Thyroid gland (tissue), 4 donors: ENCODE results near the gene CACNG4. TPM values are rescaled to one million over a fixed set of nuclear protein-coding genes. Genes with fewer than 3 reads are reported as not detected.

Source experiments
- DNase-seq, 2 donors: peaks; one replicate each; pipeline ENCODE4 v3.0.0-alpha.2; 2019
- H3K27ac ChIP-seq, 3 donors: fragments of 200-600 bp; sonication (generic); 1 replicate in 2 of 3; 2 replicates in 1 of 3; pipeline ENCODE4 v1.5.1; 2016 to 2019; ENCODE audit warnings: mild to moderate bottlenecking in 1 of 3, moderate library complexity in 1 of 3
- H3K27me3 ChIP-seq: fragments of 200-600 bp; sonication (generic); one replicate; pipeline ENCODE4 v1.5.1; 2019
- H3K36me3 ChIP-seq, 2 donors: fragments of 200-600 bp; sonication (generic); one replicate each; pipeline ENCODE4 v1.5.1; 2016 to 2019
- H3K4me1 ChIP-seq, 2 donors: fragments of 200-600 bp; sonication (generic); one replicate each; pipeline ENCODE4 v1.5.1; 2017 to 2019
- H3K4me3 ChIP-seq, 3 donors: fragments of 200-600 bp; sonication (generic); replicated peaks in 1 of 3; 1 replicate in 2 of 3; 2 replicates in 1 of 3; pipeline ENCODE4 v1.5.1; 2016; ENCODE audit warnings: mild to moderate bottlenecking in 1 of 3
- H3K9me3 ChIP-seq: fragments of 200-600 bp; sonication (generic); one replicate; pipeline ENCODE4 v1.5.1; 2017
- POLR2A ChIP-seq, 2 donors: fragments of 450-650 bp; IDR thresholded peaks; one replicate each; pipeline ENCODE4 v1.6.1; 2017; ENCODE audit warnings: antibody characterized with exemption in 2 of 2, mild to moderate bottlenecking in 2 of 2, moderate library complexity in 1 of 2
- WGBS, 2 donors: methylation state at CpG; one replicate each; pipeline ENCODE4 v1.1.5; 2017; 5-methylcytosine and 5-hydroxymethylcytosine counted together
- intact Hi-C: fragments of 100-400 bp; cut with DNase I; formaldehyde crosslinking; loops from one replicate; pipeline ENCODE4 v1.15.1; 2023
- total RNA-seq, 4 donors: library from RNA; depleted of rRNA; stranded (reverse); fragments of >200 nt; gene quantifications; one replicate each; pipeline ENCODE4 v1.2.3, GENCODE V29; 2016
- TF ChIP-seq, protein P1 (sequence below), 6 experiments: fragments of 200-600 bp in 3 of 6; fragments of 450-650 bp in 3 of 6; sonication (generic) in 3 of 6; IDR thresholded peaks; one replicate each; pipeline ENCODE4 v1.5.1; 2016 to 2019; ENCODE audit warnings: antibody characterized with exemption in 6 of 6, mild to moderate bottlenecking in 2 of 6, inconsistent platforms in 1 of 6, moderate library complexity in 1 of 6

Gene CACNG4
- total RNA-seq, 4 donors from 2014 or later, result 0.24 TPM; not detected in 3

DNA sequence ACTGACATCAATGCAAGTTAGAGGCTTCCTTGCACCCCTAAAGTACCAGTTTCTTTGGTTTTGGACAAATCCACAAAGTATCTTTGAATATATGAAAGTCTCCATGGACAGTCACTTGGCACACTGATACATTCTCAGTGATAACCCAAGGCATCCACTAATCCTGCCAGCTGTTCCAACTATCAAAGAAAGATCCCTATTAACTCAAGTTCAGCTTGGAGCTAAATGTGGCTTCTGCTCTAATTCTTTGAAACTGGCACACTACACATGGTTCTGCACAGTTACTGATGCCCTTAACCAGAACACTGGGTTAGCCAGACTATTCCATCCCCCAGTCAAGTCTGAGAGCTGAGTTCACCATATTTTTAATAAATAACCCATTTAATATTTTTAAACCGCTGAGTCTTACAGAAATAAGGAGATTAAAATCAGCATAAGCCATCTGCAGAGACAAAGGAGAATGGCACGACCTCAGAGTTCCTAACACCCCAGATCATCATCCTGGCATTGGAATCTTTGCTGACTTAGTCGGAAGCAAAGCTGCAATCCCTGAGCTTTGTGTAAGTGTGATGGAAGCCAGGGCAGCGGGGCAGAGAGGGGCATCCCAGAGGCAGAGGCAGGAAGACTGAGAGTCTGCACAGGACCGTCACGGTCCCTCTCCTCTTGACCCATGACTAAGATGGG lies 86.1 kb downstream of the CACNG4 start:
- intact Hi-C loops, result no loop called here
- DNase-seq, result no peak
- WGBS, 2 donors, result 90 to 97% methylated on average over 6 of the region's 6 CpGs
- H3K36me3 ChIP-seq, result no peaks in the 10 kb centered on the region
- no peaks in the 10 kb centered on the region for H3K27me3 ChIP-seq
- TF ChIP-seq, protein P1, sequence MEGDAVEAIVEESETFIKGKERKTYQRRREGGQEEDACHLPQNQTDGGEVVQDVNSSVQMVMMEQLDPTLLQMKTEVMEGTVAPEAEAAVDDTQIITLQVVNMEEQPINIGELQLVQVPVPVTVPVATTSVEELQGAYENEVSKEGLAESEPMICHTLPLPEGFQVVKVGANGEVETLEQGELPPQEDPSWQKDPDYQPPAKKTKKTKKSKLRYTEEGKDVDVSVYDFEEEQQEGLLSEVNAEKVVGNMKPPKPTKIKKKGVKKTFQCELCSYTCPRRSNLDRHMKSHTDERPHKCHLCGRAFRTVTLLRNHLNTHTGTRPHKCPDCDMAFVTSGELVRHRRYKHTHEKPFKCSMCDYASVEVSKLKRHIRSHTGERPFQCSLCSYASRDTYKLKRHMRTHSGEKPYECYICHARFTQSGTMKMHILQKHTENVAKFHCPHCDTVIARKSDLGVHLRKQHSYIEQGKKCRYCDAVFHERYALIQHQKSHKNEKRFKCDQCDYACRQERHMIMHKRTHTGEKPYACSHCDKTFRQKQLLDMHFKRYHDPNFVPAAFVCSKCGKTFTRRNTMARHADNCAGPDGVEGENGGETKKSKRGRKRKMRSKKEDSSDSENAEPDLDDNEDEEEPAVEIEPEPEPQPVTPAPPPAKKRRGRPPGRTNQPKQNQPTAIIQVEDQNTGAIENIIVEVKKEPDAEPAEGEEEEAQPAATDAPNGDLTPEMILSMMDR (IDR thresholded peaks at IDR 0.05), result no peak
- TF ChIP-seq POLR2A (IDR thresholded peaks at IDR 0.05), result no peak
- no peaks in the 10 kb centered on the region for H3K9me3 ChIP-seq
- H3K4me1 ChIP-seq, result no peaks in the 10 kb centered on the region
- no peak overlapping the region for H3K4me3 ChIP-seq
- H3K27ac ChIP-seq, result no peak overlapping the region

DNA sequence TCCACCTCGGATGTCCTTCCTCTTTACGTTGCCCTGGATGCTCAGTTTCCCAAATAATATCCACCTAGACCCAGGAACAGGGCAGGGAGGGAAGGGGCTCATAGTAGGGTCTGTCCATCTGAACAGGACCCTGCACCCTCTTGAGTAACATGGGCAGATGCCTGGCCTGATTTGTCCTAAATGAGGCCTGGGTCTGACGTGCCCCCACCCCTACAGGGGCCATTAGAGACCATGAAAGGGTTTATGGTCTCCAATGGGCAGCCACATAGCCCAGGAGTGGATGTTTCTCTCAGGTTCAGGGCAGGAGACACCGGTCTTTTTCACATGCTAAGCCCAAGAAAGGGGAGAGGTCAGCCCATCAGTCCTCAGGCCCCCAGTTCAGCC lies 86.6 kb downstream of the CACNG4 start:
- no peak overlapping the region for H3K4me3 ChIP-seq
- TF ChIP-seq, protein P1 (IDR thresholded peaks at IDR 0.05), result no peak
- TF ChIP-seq POLR2A (IDR thresholded peaks at IDR 0.05), result no peak
- DNase-seq, result no peak
- no peaks in the 10 kb centered on the region for H3K27me3 ChIP-seq
- 84 to 94% methylated on average over 2 of the region's 4 CpGs for WGBS, 2 donors
- intact Hi-C loops, result no loop called here
- no peak overlapping the region for H3K27ac ChIP-seq
- H3K4me1 ChIP-seq, result no peaks in the 10 kb centered on the region
- H3K9me3 ChIP-seq, result no peaks in the 10 kb centered on the region
- no peaks in the 10 kb centered on the region for H3K36me3 ChIP-seq

DNA sequence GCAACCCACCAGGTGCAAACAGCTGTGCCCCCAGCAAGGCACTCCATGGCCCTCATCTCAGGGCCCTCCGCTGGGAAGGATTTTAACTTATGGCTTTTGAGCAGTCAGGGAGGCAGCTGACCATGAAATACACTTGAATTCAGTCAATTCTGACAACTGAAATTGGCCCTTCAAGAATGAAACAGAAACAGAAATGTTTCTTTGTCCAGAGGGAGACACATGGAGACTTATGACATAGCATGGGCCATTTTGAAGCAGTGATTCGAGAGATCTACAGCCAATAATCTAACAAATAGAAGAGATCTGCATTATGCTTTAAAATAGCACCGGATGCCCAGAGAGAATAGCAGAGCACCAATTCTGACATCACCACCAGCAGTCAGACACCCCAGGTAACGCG lies 87.3 kb downstream of the CACNG4 start:
- DNase-seq, result no peak
- Histone ChIP-seq H3K9me3 (no peaks in the 10 kb centered on the region), H3K36me3 (no peaks in the 10 kb centered on the region), H3K27ac (no peak overlapping the region), H3K4me1 (no peaks in the 10 kb centered on the region), H3K27me3 (no peaks in the 10 kb centered on the region), H3K4me3 (no peak overlapping the region)
- TF ChIP-seq, protein P1 (IDR thresholded peaks at IDR 0.05), result no peak
- TF ChIP-seq POLR2A (IDR thresholded peaks at IDR 0.05), result no peak
- intact Hi-C loops, result no loop called here
- 74 to 82% methylated on average over 5 of the region's 5 CpGs for WGBS, 2 donors

DNA sequence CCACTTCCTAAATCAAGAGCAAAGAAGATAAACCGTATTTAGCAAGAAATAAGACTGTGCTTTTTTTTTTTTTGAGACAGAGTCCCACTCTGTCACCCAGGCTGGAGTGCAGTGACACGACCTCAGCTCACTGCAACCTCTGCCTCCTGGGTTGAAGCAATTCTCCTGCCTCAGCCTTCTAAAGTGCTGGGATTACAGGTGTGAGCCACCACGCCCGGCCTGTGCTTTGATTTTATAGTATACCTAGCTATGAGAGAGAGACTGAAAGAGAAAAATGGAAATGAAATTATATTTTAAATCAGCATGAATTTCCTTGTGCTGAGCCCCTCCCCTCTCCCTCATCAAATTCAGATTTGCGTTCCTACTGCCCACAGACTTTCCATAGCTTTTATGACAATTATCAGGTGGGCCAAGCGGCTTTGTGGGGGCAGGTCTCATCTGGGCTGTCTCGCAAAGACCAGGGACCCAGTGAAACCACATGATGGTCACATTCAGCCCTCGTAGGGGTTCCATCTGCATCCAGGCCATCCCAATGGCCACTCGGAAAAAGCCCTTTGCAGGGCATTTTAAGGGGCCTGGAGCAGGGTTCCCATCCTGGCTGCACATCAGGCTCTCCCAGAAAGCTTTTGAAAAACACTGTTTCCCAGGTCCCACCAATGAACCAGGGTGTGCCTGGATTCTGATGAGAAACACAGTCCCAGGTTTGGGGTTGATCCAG lies 88.4 kb downstream of the CACNG4 start:
- Histone ChIP-seq H3K27me3 (no peaks in the 10 kb centered on the region), H3K27ac (no peak overlapping the region), H3K36me3 (no peaks in the 10 kb centered on the region), H3K9me3 (no peaks in the 10 kb centered on the region), H3K4me3 (no peak overlapping the region), H3K4me1 (no peaks in the 10 kb centered on the region)
- intact Hi-C loops, result no loop called here
- no peak for DNase-seq
- WGBS, 2 donors, result 92 to 93% methylated on average over 9 of the region's 9 CpGs
- TF ChIP-seq, protein P1 (IDR thresholded peaks at IDR 0.05), result no peak
- no peak for TF ChIP-seq POLR2A (IDR thresholded peaks at IDR 0.05)

DNA sequence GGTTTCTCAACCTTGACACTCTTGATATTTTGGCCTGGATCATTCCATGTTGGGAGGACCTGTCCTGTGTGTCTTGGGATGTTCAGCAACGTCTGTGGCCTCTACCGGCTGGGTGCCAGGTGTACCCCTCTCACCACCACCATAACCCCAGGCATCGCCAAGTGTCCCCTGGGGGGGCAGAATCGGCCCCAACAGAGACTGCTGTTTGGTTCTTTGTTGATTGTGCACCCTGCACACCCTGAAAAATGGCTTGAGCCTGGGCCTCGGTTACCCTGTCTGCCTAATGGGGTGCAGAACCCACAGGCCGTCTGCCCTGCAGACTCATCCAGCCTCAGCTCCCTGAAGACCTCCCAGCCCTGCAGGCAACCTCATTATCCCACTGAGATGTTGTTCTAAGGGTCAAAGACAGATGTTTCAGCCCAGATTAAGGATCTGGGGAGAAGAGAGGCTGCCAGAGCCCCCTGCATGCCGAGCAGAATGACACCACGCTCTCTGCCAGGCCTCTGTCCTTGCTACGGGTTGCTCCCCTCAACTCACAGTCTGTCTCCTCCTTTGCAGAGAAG lies 89.0 kb downstream of the CACNG4 start:
- DNase-seq, result no peak
- no peak overlapping the region for H3K27ac ChIP-seq
- intact Hi-C loops, result no loop called here
- no peaks in the 10 kb centered on the region for H3K9me3 ChIP-seq
- 85 to 92% methylated on average over 7 to 9 of the region's 9 CpGs for WGBS, 2 donors
- no peaks in the 10 kb centered on the region for H3K36me3 ChIP-seq
- H3K4me3 ChIP-seq, result no peak overlapping the region
- no peak for TF ChIP-seq POLR2A (IDR thresholded peaks at IDR 0.05)
- TF ChIP-seq, protein P1 (IDR thresholded peaks at IDR 0.05), result no peak
- H3K27me3 ChIP-seq, result no peaks in the 10 kb centered on the region
- no peaks in the 10 kb centered on the region for H3K4me1 ChIP-seq
